GM21825 (cell line): ENCODE measurements around the gene SLC29A2.

Experiments used
- ATAC-seq: cut with Tn5 transposase; IDR thresholded peaks from one replicate; pipeline ENCODE4 v1.9.1; 2021; ENCODE audit warnings: mild to moderate bottlenecking, moderate library complexity; ENCODE audit not compliant: unreplicated experiment

SLC29A2 gene

GRCh38 chr11:66335531-66336233 is 35.9 kb downstream of the SLC29A2 start:
- ATAC-seq, result no peak

DNA sequence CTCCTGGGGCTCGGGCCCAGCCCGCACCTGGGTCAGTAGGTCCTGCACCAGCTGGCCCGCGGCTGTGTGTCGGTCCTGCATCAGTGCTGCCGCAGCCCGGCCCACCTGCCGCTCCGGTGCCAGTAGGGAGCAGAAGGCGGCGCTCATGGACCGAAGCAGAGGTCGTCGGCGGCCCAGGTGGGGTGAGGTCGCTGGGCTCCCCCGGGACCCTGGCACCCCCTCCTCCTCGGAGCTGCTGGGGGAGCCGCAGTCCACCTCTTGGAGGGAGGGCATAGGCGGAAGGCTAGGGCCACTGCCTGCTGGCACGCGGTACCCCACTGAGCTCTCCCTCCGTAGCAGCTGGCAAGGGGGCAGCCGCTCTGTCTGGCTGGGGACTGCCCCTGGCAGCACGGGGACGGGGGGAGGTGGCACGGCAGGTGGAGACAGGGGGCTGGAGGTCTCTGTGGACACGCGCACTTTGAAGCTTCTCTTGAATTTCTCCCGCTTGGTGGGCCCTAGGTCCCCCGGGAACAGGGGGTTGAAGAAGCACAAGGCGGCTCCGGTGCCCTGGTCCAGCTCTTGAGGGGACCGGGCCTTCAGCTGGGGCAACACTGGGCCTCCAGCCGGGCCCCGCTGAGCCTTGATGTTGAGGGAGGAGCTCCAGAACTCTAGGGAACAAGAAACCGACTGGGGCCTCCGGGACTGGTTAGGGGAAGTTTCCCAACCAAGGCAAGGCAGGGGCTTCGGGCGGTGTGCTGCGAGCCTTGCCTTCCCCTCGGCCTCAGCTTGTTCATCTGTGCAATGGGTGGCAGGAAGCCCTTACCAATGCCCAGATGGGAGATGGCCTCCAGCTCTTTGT is 36.7 kb downstream of the SLC29A2 start:
- no peak for ATAC-seq

DNA sequence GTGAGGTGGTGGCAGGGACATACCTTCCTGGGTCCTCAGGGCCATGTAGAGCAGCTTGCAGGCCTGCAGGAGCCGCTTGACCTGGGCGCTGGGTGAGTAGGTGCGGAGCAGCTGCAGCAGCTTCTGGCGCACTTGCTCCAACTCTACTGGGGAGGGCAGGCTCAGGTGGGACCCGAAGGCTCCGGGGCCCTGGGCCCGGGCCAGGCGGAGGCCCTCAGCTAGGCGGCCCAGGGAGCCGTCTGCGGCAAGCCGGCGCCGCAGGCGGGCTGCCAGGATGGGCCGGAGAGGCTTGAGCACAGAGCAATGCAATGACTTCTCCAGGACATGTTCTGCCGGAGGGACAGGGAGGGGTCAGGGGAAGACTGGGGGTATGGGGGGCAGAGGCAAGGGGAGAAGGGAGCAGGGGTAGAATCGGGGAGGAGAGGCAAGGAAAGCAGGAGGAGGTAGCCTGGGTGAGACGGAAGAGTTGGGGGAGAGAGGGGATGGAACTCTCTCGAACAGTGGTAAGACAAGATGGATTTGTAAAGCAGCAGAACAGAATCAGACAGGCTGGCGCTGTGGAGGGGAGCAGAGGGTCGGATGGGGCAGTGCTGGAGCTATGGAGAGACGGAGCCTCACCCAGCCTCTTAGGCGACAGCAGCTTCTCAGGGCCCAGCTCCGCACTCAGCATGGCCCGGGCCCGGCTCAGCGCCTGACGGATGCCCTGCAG is 37.5 kb downstream of the SLC29A2 start:
- ATAC-seq, result no peak

DNA sequence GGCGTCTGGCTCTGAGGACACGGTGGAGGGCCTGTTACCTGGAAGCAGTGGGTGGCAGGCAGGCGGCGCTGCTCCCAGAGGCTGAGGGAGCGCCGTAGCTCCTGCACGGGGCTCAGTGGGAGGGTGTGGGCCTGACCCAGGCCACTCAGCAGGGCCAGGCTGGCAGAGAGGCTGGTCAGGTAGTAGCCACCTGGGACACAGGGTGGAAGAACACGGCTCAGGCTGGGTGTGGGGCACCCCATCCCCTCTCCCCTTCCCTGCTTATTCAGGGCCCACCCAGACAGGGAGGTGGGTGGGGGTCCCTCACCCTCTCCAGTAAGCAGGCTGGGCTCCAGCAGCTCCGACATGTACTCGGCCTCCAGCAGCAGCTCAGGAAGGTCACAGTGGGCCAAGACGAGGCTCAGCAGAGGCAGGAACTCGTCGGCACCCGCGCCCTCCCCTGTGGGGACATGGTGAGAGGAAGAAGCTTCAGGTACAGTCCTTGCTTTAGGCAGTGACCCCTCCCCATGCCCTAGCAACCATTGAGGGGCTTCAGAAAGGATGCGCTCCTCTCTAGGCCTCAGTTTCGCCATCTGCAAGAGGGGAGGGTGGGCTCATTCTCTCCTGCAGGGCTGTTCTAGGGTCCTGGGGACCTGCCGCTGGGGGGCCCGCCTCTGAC is 38.2 kb downstream of the SLC29A2 start:
- no peak for ATAC-seq

GRCh38 chr11:66332371-66333219 is 39.0 kb downstream of the SLC29A2 start:
- ATAC-seq, result no peak

DNA sequence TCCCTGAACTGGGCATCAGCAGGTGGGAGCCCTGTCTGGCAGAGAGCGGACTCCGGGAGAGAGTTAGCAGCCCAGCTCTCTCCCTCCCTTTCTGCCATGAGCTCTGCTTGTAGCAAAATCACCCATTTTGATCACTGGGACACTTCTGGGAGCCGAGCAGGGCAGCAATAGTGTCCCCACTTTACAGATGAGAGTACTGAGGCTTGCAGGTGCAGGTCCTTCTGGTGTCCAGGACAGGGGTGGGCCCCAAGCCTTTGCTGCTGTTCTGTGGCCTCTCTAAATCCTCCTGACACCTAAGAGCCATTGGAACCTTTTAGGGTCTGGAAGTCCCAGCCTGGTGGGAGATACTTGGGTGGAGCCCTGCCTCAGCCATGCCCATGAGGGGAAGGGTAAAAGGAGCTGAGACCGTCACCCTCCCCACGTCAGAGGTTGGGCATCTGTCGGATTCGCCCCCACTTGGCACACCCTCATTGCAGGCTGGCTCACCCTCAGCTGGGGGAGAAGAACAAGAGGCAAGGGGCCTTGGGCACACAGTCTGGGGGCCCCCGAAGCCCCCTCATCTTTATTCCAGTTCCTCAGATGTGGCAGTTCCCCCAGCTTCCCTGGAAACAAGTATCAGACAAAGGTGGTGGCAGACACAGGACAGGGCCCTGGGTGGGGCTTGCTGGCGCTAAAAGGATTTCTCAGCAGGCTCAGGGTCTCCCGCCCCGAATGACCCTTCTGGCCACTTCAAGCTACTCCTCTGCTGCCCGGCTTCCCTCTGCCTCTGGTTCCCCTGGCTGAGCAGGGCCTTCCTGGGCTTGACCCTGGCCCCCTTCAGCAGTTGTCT is 39.8 kb downstream of the SLC29A2 start:
- ATAC-seq, result no peak

DNA sequence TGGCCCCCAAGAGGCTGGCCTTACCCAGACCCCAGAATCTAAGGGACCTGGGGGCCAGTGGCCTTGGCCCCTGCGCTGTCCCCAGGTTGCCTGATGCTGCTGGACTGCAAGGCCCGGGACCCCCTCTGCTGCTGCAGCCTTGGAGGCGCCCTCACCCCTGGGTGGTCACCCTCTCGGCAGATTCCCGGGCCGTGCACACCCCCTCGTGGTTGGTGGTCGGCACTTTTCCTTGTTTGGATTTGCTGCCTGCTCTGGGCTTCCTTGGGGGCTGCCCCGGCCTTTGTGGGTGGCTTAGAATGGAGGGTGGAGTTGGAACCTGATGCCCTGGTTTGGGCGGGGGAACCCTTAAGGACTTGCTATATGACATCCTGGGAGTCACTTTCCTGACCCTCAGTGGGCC is 40.6 kb downstream of the SLC29A2 start:
- no peak for ATAC-seq

- ATAC-seq, result no peak
Observed at GRCh38 chr11:66329165-66329673, 42.3 kb downstream of the SLC29A2 start.

- no peak for ATAC-seq
Observed at GRCh38 chr11:66328302-66329144, 43.0 kb downstream of the SLC29A2 start.

- no peak for ATAC-seq
Observed at GRCh38 chr11:66328031-66328301, 43.6 kb downstream of the SLC29A2 start.

GRCh38 chr11:66327171-66328030 is 44.2 kb downstream of the SLC29A2 start:
- no peak for ATAC-seq

- no peak for ATAC-seq
Observed at GRCh38 chr11:66326261-66327111, 45.1 kb downstream of the SLC29A2 start.

DNA sequence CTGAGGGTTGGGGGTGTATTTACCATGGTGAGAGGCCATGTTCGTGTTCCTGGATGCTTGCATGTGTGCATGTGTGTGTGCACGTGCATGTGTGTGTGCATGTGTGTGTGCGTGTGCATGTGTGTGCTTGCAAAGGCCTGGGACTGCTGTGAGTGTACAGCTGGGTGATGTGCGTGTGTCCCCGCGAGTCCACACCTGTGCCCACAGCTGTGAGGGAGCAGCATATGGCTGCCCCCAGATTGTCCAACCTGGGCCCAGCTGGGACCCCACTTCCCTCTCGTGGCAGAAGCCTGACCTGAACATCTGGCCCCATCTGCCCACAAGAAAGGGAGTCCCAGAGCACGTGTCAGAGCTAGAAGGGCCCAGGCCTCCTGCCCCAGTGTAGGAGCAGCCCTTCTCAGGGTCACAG is 46.3 kb downstream of the SLC29A2 start:
- no peak for ATAC-seq

GRCh38 chr11:66324664-66325063 is 46.9 kb downstream of the SLC29A2 start:
- no peak for ATAC-seq

DNA sequence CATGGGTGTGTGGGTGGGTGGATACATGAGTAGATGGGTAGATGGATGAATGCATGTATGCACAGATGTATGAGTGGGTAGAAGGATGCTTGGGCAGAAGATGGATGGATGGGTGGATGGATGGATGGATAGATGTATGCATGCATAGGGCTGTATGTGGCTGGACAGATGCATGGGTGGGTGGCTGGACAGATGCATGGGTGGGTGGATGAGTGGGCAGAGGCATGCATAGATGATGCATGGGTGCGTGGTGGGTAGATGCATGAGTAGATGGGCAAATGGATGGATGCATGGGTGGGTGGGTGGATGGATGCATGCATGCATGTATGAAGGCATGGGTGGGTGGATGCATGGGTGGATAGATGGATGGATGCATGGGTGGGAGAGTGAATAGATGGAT is 47.9 kb downstream of the SLC29A2 start:
- no peak for ATAC-seq

DNA sequence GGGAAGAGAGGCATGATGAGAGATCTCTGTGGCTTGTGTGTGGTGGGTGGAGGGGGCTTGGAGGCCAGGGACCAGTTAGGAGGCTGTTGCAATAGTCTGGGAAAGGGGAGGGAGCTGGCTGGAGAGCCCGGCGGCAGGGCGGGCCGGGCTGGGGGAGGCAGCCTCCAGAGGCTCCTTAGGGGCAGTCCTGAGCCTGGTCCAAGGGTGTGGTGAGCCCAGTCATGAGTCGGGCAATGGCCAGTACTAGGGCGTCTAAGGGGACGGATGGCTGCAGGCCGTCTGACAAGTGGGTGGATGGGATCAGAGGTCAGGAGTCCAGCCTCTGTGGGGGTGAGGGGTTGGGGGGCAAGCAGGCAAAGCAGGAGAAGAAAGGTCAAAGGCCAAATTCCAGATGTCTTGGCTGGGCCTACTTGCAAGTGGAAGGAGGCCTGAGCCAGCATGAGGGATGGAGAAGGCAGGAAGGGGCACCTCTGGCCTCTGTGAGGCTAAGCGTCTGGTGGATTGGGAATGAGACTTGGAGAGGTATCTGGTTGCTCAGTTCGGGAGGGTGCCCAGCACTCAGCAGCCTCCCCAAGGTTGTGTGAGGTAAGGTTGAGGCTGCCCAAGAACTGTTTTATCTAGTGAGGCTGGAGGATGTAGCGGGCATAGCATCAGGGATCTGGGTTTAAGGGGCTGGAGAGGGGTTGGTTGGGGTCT is 48.7 kb downstream of the SLC29A2 start:
- ATAC-seq, result no peak
